Activated T-helper 2 cell treated with anti-CD3 and anti-CD28 coated beads, Interferon-gamma antibody, Interleukin-2, Interleukin-4, amounts not matched to agents 10 μg/mL and 5 μg/mL and 100 μg/mL, durations not matched to agents 14 hours and 24 hours and 36 hours (primary cell): Measurements from ENCODE around the gene PTH2. TPM values are rescaled to one million over a fixed set of nuclear protein-coding genes. Genes with fewer than 3 reads are reported as not detected.

Experiments used
- total RNA-seq: library from RNA; stranded (reverse); gene quantifications from 2 replicates; pipeline ENCODE4 v1.2.3, GENCODE V29; 2022

Gene PTH2
- total RNA-seq, 1 donor from 2014 or later: not detected

Other genes starting within 250 kb of the PTH2 start
- 1.3 and 2.2 TPM in 2 replicates for gene SLC6A16, start 98.2 kb downstream of the PTH2 start, total RNA-seq
- gene CD37, start 88.0 kb downstream of the PTH2 start, total RNA-seq: 141 TPM in 2 replicates
- not detected in 2 replicates for gene TEAD2, start 61.0 kb downstream of the PTH2 start, total RNA-seq
- not detected in 2 replicates for gene DKKL1, start 59.6 kb downstream of the PTH2 start, total RNA-seq
- gene KASH5, start 35.2 kb downstream of the PTH2 start, total RNA-seq: 0.14 and 0.28 TPM in 2 replicates
- gene GFY, start 1.9 kb upstream of the PTH2 start, total RNA-seq: not detected in 2 replicates
- gene SLC17A7, start 18.1 kb upstream of the PTH2 start, total RNA-seq: 0.16 TPM in 1 of 2 replicates, not detected in the other
- 136 and 138 TPM in 2 replicates for gene PIH1D1, start 28.4 kb upstream of the PTH2 start, total RNA-seq
- 26.4 and 32.5 TPM in 2 replicates for gene ALDH16A1, start 29.8 kb upstream of the PTH2 start, total RNA-seq
- 49.3 and 57.9 TPM in 2 replicates for gene FLT3LG, start 50.8 kb upstream of the PTH2 start, total RNA-seq
- 3,221 and 3,346 TPM in 2 replicates for gene RPL13A, start 64.2 kb upstream of the PTH2 start, total RNA-seq
- 2,145 and 2,173 TPM in 2 replicates for gene RPS11, start 73.0 kb upstream of the PTH2 start, total RNA-seq
- gene FCGRT, start 89.2 kb upstream of the PTH2 start, total RNA-seq: 1.8 and 2.2 TPM in 2 replicates
- gene RCN3, start 104.6 kb upstream of the PTH2 start, total RNA-seq: 3.2 and 3.8 TPM in 2 replicates
- 64.8 and 67.1 TPM in 2 replicates for gene NOSIP, start 157.1 kb upstream of the PTH2 start, total RNA-seq
- 0.83 and 0.84 TPM in 2 replicates for gene PRRG2, start 157.9 kb upstream of the PTH2 start, total RNA-seq
- 34.2 and 34.6 TPM in 2 replicates for gene PRR12, start 167.7 kb upstream of the PTH2 start, total RNA-seq
- gene RRAS, start 216.7 kb upstream of the PTH2 start, total RNA-seq: 4.9 and 6.2 TPM in 2 replicates
- gene SCAF1, start 218.8 kb upstream of the PTH2 start, total RNA-seq: 64.6 and 69.5 TPM in 2 replicates
- 135 and 147 TPM in 2 replicates for gene IRF3, start 242.4 kb upstream of the PTH2 start, total RNA-seq
- gene BCL2L12, start 242.5 kb upstream of the PTH2 start, total RNA-seq: 66.2 and 72.7 TPM in 2 replicates